GM12865 (cell line): ENCODE results near the gene AHI1.

Experiments used
- DNase-seq: peaks from one replicate; pipeline ENCODE4 v3.0.0; 2010; ENCODE audit warnings: low read depth
- H3K4me3 ChIP-seq: 2 replicates; pipeline ENCODE4 v1.5.1; 2011; ENCODE audit warnings: mild to moderate bottlenecking, low read depth, low read length, control low read depth
- CTCF ChIP-seq: IDR thresholded peaks from 2 replicates; pipeline ENCODE4 v1.5.1; 2011; ENCODE audit warnings: low read length, control low read depth, low read depth, inconsistent platforms; ENCODE audit not compliant: insufficient read depth; ENCODE audit errors: missing control alignments

Gene AHI1

GRCh38 chr6:135534773-135535380 is 37.3 kb upstream of the AHI1 start:
- DNase-seq: no peak
- TF ChIP-seq CTCF: no peak
- H3K4me3 ChIP-seq: no peak overlapping the region

GRCh38 chr6:135532559-135532958 is 35.0 kb upstream of the AHI1 start:
- DNase-seq: no peak
- no peak overlapping the region for H3K4me3 ChIP-seq
- no peak for TF ChIP-seq CTCF

- no peak for TF ChIP-seq CTCF
- no peak overlapping the region for H3K4me3 ChIP-seq
- no peak for DNase-seq
Observed at GRCh38 chr6:135531954-135532490, 34.5 kb upstream of the AHI1 start.

GRCh38 chr6:135530113-135530512 is 32.6 kb upstream of the AHI1 start:
- no peak for DNase-seq
- TF ChIP-seq CTCF: no peak
- H3K4me3 ChIP-seq: no peak overlapping the region

GRCh38 chr6:135527960-135528249 is 30.4 kb upstream of the AHI1 start:
- TF ChIP-seq CTCF: no peak
- no peak overlapping the region for H3K4me3 ChIP-seq
- DNase-seq: no peak

GRCh38 chr6:135527116-135527959 is 29.8 kb upstream of the AHI1 start:
- no peak for TF ChIP-seq CTCF
- H3K4me3 ChIP-seq: no peak overlapping the region
- DNase-seq: no peak

- no peak for TF ChIP-seq CTCF
- no peak for DNase-seq
- no peak overlapping the region for H3K4me3 ChIP-seq
Observed at GRCh38 chr6:135525594-135525993, 28.1 kb upstream of the AHI1 start.
